ENCODE data around the gene STX2. TPM values are rescaled to one million over a fixed set of nuclear protein-coding genes. Genes with fewer than 3 reads are reported as not detected.
"Not testable (repeated sequence)": the region's sequence is repeated elsewhere in the genome, so short reads cannot be mapped to it uniquely, and the experiment has no call there.

STX2 gene
- total RNA-seq, 1 experiment from 2014 or later: 26.9 TPM

GRCh38 chr12:130873825-130874224 lies 34.8 kb upstream of the STX2 start:
- Histone ChIP-seq H3K36me3 (peaks cover 50% of the 10 kb centered on the region), H3K4me3 (peak overlapping the region; percentile 97; the same call in 1 of the 2 replicates), H3K27ac (no peak overlapping the region), H3K27me3 (no peaks in the 10 kb centered on the region), H3K9me3 (replicated peaks) (no peaks in the 10 kb centered on the region), H3K4me1 (0 out of 2 replicates have a peak, but pooled peaks cover 3% of the 10 kb centered on the region)
- no peak for DNase-seq

- no peak for DNase-seq
- no peaks in the 10 kb centered on the region for H3K27me3 ChIP-seq
- peaks cover 50% of the 10 kb centered on the region for H3K36me3 ChIP-seq
- 0 out of 2 replicates have a peak, but pooled peaks cover 3% of the 10 kb centered on the region for H3K4me1 ChIP-seq
- H3K4me3 ChIP-seq: peak overlapping the region; percentile 97
- H3K27ac ChIP-seq: peak overlapping the region; percentile 78
- no peaks in the 10 kb centered on the region for H3K9me3 ChIP-seq (replicated peaks)
Measured at GRCh38 chr12:130873106-130873795, 34.2 kb upstream of the STX2 start.

- H3K9me3 ChIP-seq (replicated peaks): no peaks in the 10 kb centered on the region
- H3K27me3 ChIP-seq: no peaks in the 10 kb centered on the region
- H3K36me3 ChIP-seq: peaks cover 50% of the 10 kb centered on the region
- 0 out of 2 replicates have a peak, but pooled peaks cover 3% of the 10 kb centered on the region for H3K4me1 ChIP-seq
- H3K27ac ChIP-seq: peak overlapping the region; percentile 78
- H3K4me3 ChIP-seq: peak overlapping the region; percentile 97
- peak in 1 of 2 experiments; percentile 35 for DNase-seq
Measured at GRCh38 chr12:130872179-130873096, 33.4 kb upstream of the STX2 start.

- H3K4me3 ChIP-seq: peak within 1 kb of the TSS; percentile 97
- peak; percentile 88 to 89 for DNase-seq
- H3K4me1 ChIP-seq: 0 out of 2 replicates have a peak, but pooled peaks cover 3% of the 10 kb centered on the region
- no peaks in the 10 kb centered on the region for H3K27me3 ChIP-seq
- H3K36me3 ChIP-seq: peaks cover 41% of the 10 kb centered on the region
- H3K27ac ChIP-seq: peak within 1 kb of the TSS; percentile 78
- H3K9me3 ChIP-seq (replicated peaks): no peaks in the 10 kb centered on the region
Measured at GRCh38 chr12:130871286-130872178, 32.5 kb upstream of the STX2 start, which contains the start of gene RAN. TSS of gene RAN (plus strand) at chr12:130872066. CDS start at chr12:130872594, 528 bp downstream.

GRCh38 chr12:130870442-130871285 lies 31.6 kb upstream of the STX2 start:
- H3K27me3 ChIP-seq: no peaks in the 10 kb centered on the region
- no peak overlapping the region; the same call in 1 of the 2 replicates for H3K27ac ChIP-seq
- H3K36me3 ChIP-seq: peaks cover 33% of the 10 kb centered on the region
- 0 out of 2 replicates have a peak, but pooled peaks cover 3% of the 10 kb centered on the region for H3K4me1 ChIP-seq
- no peaks in the 10 kb centered on the region for H3K9me3 ChIP-seq (replicated peaks)
- DNase-seq: peak in 1 of 2 experiments; percentile 22
- no peak overlapping the region; the same call in 1 of the 2 replicates for H3K4me3 ChIP-seq

- no peaks in the 10 kb centered on the region for H3K27me3 ChIP-seq
- 0 out of 2 replicates have a peak, but pooled peaks cover 3% of the 10 kb centered on the region for H3K4me1 ChIP-seq
- no peak for DNase-seq
- H3K9me3 ChIP-seq (replicated peaks): no peaks in the 10 kb centered on the region
- peaks cover 10% of the 10 kb centered on the region for H3K36me3 ChIP-seq
- H3K27ac ChIP-seq: no peak overlapping the region
- H3K4me3 ChIP-seq: no peak overlapping the region
Measured at GRCh38 chr12:130868412-130868811, 29.4 kb upstream of the STX2 start.

GRCh38 chr12:130863298-130863697 lies 24.2 kb upstream of the STX2 start:
- H3K4me1 ChIP-seq: no peaks in the 10 kb centered on the region
- DNase-seq: no peak
- no peak overlapping the region for H3K4me3 ChIP-seq
- no peak overlapping the region for H3K27ac ChIP-seq
- no peaks in the 10 kb centered on the region for H3K36me3 ChIP-seq
- H3K9me3 ChIP-seq (replicated peaks): no peaks in the 10 kb centered on the region
- no peaks in the 10 kb centered on the region for H3K27me3 ChIP-seq

GRCh38 chr12:130862771-130863170 lies 23.7 kb upstream of the STX2 start:
- H3K36me3 ChIP-seq; H3K27ac ChIP-seq; H3K4me3 ChIP-seq; DNase-seq; H3K4me1 ChIP-seq; H3K27me3 ChIP-seq; H3K9me3 ChIP-seq (replicated peaks): not testable (repeated sequence)

- Histone ChIP-seq H3K27ac (no peak overlapping the region), H3K9me3 (replicated peaks) (no peaks in the 10 kb centered on the region)
- no peak for DNase-seq
Measured at GRCh38 chr12:130862161-130862560, 23.1 kb upstream of the STX2 start.

GRCh38 chr12:130860311-130860710 lies 21.3 kb upstream of the STX2 start:
- no peaks in the 10 kb centered on the region for H3K27me3 ChIP-seq
- no peak overlapping the region for H3K4me3 ChIP-seq
- no peak overlapping the region for H3K27ac ChIP-seq
- DNase-seq: no peak
- H3K9me3 ChIP-seq (replicated peaks): no peaks in the 10 kb centered on the region
- no peaks in the 10 kb centered on the region for H3K4me1 ChIP-seq
- H3K36me3 ChIP-seq: no peaks in the 10 kb centered on the region

More at GRCh38 chr12:130862161-130862560, 23.1 kb upstream of the STX2 start:
- H3K4me1 ChIP-seq: no peaks in the 10 kb centered on the region
- no peak overlapping the region for H3K4me3 ChIP-seq
- H3K27me3 ChIP-seq: no peaks in the 10 kb centered on the region
- H3K36me3 ChIP-seq: no peaks in the 10 kb centered on the region

GRCh38 chr12:130859161-130859560 lies 20.1 kb upstream of the STX2 start:
- Histone ChIP-seq H3K27me3 (no peaks in the 10 kb centered on the region), H3K4me3 (no peak overlapping the region), H3K27ac (no peak overlapping the region), H3K9me3 (replicated peaks) (no peaks in the 10 kb centered on the region), H3K36me3 (no peaks in the 10 kb centered on the region), H3K4me1 (no peaks in the 10 kb centered on the region)
- no peak for DNase-seq

- Histone ChIP-seq H3K4me3 (no peak overlapping the region), H3K4me1 (no peaks in the 10 kb centered on the region), H3K27me3 (no peaks in the 10 kb centered on the region), H3K9me3 (replicated peaks) (no peaks in the 10 kb centered on the region), H3K36me3 (no peaks in the 10 kb centered on the region), H3K27ac (no peak overlapping the region)
- no peak for DNase-seq
Measured at GRCh38 chr12:130858084-130858483, 19.0 kb upstream of the STX2 start.

GRCh38 chr12:130856088-130856487 lies 17.0 kb upstream of the STX2 start:
- no peaks in the 10 kb centered on the region for H3K4me1 ChIP-seq
- no peaks in the 10 kb centered on the region for H3K9me3 ChIP-seq (replicated peaks)
- no peak for DNase-seq
- no peak overlapping the region for H3K4me3 ChIP-seq
- H3K36me3 ChIP-seq: no peaks in the 10 kb centered on the region
- H3K27me3 ChIP-seq: no peaks in the 10 kb centered on the region
- no peak overlapping the region for H3K27ac ChIP-seq

Measured in SJCRH30 (cell line).